ENCODE measurements around the gene ERF.

ERF gene

DNA sequence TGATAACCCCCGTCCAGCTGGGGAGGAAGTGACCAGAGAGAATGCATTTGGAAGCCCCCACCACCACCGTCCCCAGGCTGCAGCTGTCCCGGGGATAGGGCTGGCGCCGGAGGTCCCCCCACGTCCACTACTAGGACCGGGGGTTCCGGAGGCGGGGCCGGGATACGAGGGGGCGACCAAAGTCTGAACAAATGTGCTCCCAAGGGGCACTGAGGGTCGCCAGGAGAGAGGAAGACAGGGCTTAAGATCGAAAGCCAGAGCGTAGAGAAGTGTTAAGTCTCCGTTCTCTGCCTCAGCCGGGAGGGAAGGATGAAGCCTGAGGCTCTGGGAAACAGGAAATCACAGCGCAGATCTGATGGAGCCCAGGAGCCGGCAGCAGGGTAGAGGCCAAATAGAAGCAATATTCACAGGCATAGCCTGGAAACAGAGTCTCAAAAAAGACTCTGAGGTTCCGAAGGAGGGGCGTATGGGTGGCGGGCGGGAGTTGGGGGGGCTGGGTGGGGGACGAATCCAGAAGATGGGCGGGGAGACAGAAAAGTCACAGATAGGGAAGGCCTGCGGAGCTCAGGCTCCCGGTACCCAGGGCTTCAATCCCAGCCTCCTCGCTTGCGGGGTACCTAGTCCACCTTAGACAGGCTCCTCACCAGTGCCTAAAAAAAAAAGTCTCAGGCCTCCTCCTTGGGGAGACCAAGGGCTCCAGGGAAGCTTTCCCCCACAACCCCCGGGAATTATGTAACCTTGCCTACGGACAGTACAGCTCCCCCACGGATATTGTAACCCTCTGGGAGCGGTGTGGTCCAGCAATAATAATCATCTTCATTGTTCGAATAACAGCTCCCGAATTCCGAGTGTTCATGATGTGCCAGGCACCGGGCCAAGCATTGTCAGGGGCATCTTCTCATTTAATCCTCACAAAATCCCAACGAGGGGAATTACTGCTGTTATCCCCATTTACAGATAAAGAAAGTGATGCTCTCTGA lies 1.1 kb upstream of the ERF start:
- in situ Hi-C loops (cut with MboI; ENCODE audit: low sequenced_read_pairs), result no loop called here

DNA sequence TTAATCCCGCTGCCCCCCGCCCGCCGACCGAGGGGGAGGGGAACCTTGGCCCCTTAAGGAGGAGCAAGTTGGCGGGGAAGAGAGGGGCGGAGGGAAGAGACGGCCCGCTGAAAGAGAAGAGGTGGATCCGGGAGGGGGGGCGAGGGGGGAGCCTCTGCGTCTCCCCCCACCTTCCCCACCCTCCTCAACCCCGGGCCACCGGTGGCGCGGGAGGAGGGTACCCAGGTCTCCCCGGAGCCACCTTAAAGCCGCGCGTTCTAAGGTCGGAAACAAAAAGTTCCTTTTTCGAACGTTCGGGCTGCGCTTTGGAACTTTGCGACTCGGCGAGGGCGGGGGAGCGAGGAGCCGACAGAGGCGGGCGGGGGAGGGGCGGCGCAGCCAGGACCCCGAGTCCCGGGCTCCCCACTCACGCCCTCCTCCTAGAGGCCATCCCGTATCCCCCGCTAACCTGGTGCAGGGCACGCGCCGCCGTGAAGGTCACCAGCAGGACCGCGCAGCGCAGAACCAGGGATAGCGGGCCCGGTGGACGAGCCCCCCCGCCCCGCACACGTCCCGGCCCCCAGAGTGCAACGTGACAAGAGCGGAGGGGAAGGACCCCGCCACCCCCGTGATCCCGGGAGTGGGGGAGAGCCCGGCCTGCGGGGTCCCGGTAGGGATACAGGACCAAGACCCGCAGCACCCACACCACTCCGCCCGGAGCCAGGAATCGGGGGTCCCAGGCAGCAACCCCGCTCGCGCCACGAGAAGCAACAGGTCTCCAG lies 659 bp downstream of the ERF start:
- in situ Hi-C loops (cut with MboI; ENCODE audit: low sequenced_read_pairs), result no loop called here

DNA sequence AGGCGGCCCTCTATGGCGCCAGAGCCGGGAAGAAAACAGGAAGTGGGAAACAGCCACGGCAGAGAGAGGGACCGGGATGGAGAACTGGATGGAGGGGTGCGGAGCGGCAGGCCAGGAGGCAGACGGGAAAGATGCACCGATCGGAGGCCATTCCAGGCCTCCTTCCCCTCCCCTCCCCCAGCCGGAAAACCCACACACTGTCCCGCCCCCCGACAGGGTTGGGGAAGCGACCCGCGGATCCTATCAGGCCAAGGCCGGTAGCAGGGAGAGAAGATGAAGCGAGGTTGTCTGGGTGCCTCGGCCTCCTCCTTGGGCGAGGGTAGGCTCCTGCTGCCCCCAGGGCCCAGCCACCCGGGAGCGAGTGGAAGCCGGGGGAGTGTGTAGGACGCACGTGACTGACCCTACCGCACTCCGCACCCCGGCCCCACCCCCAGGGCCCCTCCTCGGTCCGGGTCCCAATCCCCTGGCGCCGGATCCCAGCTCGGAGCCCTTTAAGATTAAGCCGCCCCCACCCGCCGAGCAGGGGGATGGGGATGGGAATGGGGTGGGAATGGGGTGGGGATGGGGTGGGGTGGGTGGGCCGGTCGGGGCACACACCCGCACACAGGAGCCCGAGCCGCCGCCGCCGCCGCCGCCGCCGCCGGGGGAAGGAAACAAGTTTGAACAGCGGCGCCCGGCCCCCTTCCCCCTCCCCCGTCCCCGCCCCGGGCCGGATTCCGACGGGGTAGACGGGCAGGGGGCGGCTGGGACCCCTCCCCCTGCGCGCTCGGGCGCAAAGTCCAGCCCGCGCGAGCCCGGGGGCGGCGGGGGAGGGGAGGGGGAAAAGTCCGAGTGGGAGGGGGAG lies 1.5 kb downstream of the ERF start:
- in situ Hi-C loops (cut with MboI; ENCODE audit: low sequenced_read_pairs), result no loop called here

- in situ Hi-C loops (cut with MboI; ENCODE audit: low sequenced_read_pairs), result no loop called here
Observed at GRCh38 chr19:42252365-42253244, 2.3 kb downstream of the ERF start.

GRCh38 chr19:42251572-42252358 lies 3.2 kb downstream of the ERF start:
- in situ Hi-C loops (cut with MboI; ENCODE audit: low sequenced_read_pairs), result no loop called here

- in situ Hi-C loops (cut with MboI; ENCODE audit: low sequenced_read_pairs), result no loop called here
Observed at GRCh38 chr19:42250666-42251531, 4.0 kb downstream of the ERF start.

GRCh38 chr19:42250183-42250665 lies 4.7 kb downstream of the ERF start:
- in situ Hi-C loops (cut with MboI; ENCODE audit: low sequenced_read_pairs), result no loop called here

DNA sequence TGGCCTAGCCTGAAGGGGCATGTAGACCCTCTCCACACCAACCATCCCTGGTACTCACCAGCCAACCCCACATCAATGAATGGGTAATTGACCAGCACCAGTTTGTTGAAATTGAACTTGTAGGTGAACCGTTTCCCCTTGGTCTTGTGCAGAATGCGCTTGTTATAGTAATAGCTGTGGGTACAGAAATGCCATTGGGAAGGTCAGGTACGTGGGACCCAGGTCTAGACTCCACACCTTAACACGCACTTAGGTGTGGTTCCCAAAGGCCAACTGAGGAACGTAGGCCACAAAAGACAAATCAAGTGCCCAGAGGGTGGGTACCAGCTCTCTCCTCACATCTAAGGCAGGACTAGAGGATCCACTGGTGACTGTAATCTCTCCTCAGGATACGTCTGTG lies 5.2 kb downstream of the ERF start:
- in situ Hi-C loops (cut with MboI; ENCODE audit: low sequenced_read_pairs), result no loop called here

- in situ Hi-C loops (cut with MboI; ENCODE audit: low sequenced_read_pairs), result no loop called here
Observed at GRCh38 chr19:42249149-42249750, 5.7 kb downstream of the ERF start.

- in situ Hi-C loops (cut with MboI; ENCODE audit: low sequenced_read_pairs), result no loop called here
Observed at GRCh38 chr19:42248270-42249148, 6.4 kb downstream of the ERF start.

DNA sequence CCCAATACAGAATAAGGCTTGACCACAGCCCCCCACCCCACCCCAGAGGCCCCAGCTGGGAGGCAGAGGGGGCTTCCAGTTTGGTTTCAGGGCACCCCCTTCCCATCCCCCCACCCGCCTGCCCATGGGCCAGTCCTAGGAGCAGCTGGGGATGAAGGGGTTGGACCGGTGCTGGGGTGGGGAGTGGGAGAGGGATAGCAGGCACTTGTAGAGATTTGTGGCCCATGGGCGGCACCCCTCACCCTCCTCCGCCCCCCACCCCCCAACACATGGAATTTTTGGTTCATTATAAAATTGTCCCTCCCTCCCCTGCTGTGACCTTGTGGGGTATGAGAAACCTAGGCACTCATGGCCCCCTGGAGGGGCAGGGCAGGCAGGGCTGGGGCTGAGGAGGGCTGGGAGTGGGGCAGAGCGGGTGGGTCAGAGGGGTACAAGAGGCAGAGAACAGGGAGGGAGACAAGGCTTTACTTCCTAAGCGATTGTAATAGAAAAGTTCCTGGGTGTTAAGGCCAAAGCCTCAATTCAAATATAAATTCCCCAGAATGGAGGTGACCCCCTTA lies 7.2 kb downstream of the ERF start:
- in situ Hi-C loops (cut with MboI; ENCODE audit: low sequenced_read_pairs), result no loop called here

DNA sequence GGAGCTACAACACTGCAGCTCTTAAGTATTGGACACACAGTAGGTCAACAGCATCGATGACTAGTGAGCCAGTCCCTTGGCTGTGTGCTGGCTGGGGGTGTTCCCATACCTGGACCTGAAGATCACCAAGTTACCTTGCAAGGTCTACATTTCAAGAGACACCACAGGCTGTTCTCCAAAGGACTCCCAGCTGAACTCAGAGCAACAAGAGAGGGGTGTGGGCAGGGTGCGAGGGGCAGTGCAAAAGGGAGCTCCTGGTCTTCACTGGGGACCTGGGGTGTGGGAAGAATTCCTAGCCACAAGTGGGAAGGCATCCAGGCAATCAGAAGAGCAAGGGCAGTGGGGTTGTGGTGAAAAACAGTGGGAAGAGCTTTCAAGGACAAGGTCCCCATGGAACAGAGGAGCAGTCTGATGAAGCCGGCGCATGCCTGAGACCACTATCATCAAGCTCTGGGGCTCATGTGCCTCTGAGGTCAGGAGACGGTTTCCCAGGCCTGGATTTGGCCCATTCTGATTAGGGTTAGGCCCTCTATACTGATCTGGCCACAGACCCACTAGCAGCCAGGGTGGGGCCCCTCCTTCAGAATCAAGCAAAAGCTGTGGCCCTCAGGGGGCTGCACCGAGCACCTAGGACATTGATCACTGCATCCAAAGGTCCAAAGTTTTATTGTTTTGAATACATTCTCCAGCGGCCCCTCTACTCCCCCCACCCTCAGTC lies 7.8 kb downstream of the ERF start:
- in situ Hi-C loops (cut with MboI; ENCODE audit: low sequenced_read_pairs), result no loop called here

DNA sequence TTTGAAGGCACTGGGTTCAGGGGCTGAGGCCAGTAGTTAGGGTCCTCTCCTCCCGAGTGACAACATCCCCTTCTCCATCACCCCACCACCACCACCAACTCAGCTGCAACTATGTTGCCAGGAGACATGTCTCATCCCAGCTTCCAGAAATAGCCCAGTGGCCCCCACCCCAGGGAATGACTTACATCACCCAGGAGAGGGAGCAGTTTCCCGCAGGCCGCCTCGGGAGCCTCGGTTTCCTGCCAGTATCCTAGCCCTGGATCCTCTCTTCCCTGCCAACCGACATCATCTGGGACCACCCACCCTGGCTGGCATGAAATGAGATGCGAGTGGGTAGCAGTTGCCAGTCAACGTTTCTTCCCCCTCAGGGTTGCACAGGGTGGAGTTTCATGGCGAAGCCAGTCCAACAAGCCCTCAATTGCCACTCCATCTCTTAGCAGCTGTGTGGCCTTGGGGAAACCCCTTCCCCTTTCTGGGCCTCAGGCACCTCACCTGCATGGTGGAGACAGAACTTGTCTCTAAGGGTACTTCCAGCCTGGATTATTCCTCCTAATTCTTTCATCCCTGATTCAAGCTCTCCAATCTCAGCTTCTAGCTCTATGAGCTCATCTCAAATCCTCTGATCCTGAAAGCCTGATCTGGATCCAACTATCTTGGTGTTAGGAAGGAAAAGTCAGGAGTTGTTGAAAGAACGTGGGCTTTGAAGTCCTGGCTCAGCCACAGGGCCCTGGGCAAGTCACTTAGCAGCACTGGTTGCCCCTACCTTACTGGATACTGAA lies 8.6 kb downstream of the ERF start:
- in situ Hi-C loops (cut with MboI; ENCODE audit: low sequenced_read_pairs), result no loop called here

DNA sequence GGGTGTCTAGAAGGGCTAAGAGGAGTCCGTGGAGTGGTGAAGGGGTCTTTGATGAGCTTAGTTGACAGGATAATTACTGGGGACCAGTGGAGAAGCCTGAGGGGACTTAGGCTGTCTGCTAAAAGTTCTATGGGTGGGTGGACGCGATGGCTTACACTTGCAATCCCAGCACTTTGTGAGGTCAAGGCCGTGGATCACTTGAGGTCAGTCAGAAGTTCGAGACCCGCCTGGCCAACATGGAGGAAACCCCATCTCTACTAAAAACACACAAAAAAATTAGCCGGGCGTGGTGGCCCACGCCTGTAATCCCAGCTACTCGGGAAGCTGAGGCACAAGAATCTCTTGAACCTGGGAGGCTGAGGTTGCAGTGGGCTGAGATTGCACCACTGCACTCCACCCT lies 9.7 kb downstream of the ERF start:
- in situ Hi-C loops (cut with MboI; ENCODE audit: low sequenced_read_pairs), result no loop called here

All from HL-60/S4 treated with phorbol 12-myristate 13-acetate at 8.2 ng/mL for 4 days and 3 days (cell line).